ENCODE measurements around the gene RHOB. TPM values are rescaled to one million over a fixed set of nuclear protein-coding genes. Genes with fewer than 3 reads are reported as not detected.
A peak's percentile ranks its signal among the peaks of the same experiment; 100 is the strongest.
"Not testable (repeated sequence)": the region's sequence is repeated elsewhere in the genome, so short reads cannot be mapped to it uniquely, and the experiment has no call there.

RHOB gene
- total RNA-seq, 4 donors from 2014 or later, result 1,356 to 1,875 (median 1,699) TPM

DNA sequence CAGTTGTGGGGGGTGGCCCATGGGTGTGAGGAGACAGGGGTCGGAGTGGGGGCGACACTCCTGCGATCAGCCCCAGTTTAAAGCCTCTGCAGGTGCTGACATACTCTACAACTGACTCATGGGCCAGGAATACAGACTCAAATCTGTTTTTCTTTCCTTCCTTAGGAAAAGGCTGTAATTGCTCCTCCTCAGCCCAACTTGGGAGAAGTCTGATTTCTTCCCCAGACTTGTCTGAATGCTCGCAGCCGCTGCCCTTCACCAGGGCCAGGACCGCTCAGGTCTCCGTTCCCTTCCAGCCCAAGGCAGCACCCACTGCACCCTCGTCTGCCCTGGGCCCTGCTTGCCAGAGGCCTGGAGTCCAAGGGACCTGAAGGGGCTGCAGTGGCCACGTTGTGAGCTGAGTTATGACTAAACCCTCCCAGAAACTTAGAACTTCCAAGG lies 41.3 kb downstream of the RHOB start:
- DNase-seq (ENCODE audit: low spot score in 2 of 2), result no peak
- peaks cover 0 to 57% (median 21%) of the 10 kb centered on the region in 4 donors for H3K4me1 ChIP-seq
- no peaks in the 10 kb centered on the region for H3K36me3 ChIP-seq
- H3K4me3 ChIP-seq, result no peak overlapping the region
- H3K27me3 ChIP-seq, result no peaks in the 10 kb centered on the region
- WGBS, 2 donors, result 66 to 67% methylated on average over 9 of the region's 9 CpGs
- H3K27ac ChIP-seq, result peak overlapping the region in 3 of 4 donors; percentile 15 to 72 (median 70)
- H3K9me3 ChIP-seq, result no peaks in the 10 kb centered on the region
- no peak for TF ChIP-seq POLR2A (IDR thresholded peaks at IDR 0.05)
- no peak for TF ChIP-seq EP300 (IDR thresholded peaks at IDR 0.05)
- TF ChIP-seq, protein P1, sequence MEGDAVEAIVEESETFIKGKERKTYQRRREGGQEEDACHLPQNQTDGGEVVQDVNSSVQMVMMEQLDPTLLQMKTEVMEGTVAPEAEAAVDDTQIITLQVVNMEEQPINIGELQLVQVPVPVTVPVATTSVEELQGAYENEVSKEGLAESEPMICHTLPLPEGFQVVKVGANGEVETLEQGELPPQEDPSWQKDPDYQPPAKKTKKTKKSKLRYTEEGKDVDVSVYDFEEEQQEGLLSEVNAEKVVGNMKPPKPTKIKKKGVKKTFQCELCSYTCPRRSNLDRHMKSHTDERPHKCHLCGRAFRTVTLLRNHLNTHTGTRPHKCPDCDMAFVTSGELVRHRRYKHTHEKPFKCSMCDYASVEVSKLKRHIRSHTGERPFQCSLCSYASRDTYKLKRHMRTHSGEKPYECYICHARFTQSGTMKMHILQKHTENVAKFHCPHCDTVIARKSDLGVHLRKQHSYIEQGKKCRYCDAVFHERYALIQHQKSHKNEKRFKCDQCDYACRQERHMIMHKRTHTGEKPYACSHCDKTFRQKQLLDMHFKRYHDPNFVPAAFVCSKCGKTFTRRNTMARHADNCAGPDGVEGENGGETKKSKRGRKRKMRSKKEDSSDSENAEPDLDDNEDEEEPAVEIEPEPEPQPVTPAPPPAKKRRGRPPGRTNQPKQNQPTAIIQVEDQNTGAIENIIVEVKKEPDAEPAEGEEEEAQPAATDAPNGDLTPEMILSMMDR (IDR thresholded peaks at IDR 0.05), result no peak

DNA sequence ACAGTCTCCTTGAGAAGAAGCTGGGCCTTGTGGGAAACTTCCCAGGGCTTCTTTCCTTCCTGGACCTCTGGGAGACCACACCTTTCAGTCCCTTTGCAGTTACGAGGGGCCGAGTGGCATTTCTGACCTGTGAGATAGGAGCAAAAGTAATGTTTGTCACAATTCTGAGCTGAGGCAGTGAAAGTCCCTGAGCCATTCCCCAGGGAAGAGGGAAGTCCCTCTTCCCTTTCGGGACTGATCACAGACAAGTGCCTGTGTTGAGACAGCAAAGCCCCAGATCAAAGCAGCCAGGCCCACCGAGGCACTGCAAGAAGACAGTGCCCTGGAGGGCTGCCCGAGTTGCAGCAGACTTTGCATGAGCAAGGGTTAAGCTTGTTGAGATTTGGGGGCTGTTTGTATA lies 41.9 kb downstream of the RHOB start:
- Histone ChIP-seq H3K27me3 (no peaks in the 10 kb centered on the region), H3K36me3 (no peaks in the 10 kb centered on the region), H3K27ac (peak overlapping the region in 3 of 4 donors; percentile 15 to 72 (median 70)), H3K9me3 (no peaks in the 10 kb centered on the region), H3K4me3 (no peak overlapping the region), H3K4me1 (peaks cover 0 to 52% (median 17%) of the 10 kb centered on the region in 4 donors)
- DNase-seq (ENCODE audit: low spot score in 2 of 2), result no peak
- 70 to 77% methylated on average over 5 of the region's 5 CpGs for WGBS, 2 donors
- TF ChIP-seq, protein P1 (IDR thresholded peaks at IDR 0.05), result no peak
- no peak for TF ChIP-seq POLR2A (IDR thresholded peaks at IDR 0.05)
- no peak for TF ChIP-seq EP300 (IDR thresholded peaks at IDR 0.05)

DNA sequence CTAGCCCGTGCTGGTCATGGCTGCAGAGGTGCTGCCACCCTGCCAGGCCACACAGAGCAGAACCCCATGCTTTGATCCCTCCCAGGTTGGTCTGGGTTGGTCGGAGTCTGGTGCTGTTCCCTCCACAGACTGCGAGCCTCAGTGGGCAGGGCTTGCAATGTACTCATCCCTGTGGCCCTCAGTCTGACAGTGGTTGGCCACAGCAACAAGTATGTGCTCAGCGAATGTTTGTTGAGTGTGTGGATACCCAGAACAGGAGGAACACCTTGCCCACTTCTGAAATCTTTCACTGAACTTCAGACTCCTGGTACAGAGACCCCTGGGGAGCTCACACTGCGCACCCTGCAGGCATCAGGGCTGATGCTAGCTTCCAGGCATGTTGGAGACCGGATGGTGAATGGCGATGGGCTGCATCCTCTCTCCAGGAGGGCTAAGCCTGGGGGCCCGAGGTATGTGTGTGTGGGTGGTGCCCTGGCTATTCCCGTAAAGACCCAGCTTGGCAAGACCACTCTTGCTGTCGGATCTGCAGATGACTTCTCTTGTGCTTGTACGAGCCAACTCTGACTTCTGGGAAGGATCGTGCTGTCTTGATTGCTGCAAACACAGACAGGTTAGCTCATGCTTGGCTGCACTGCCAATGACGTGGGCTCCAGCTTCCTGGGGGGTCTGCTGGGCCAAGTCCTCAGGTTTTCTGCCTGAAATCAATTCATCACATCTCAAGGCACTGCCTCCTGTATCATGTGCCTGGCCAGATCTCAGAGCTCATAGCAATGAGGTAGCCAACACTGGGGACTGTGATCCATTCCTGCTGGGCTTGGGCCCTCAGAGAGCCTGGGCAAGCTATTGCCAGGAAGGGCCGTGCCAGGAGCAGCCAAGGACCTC lies 43.7 kb downstream of the RHOB start:
- H3K27ac ChIP-seq, result peak overlapping the region in 1 of 4 donors; percentile 62
- 70 to 82% methylated on average over 14 of the region's 14 CpGs for WGBS, 2 donors
- peak in 1 of 2 donors; percentile 60 for DNase-seq (ENCODE audit: low spot score in 2 of 2)
- no peaks in the 10 kb centered on the region for H3K36me3 ChIP-seq
- no peaks in the 10 kb centered on the region for H3K9me3 ChIP-seq
- peaks cover 0 to 37% (median 12%) of the 10 kb centered on the region in 4 donors for H3K4me1 ChIP-seq
- no peaks in the 10 kb centered on the region for H3K27me3 ChIP-seq
- H3K4me3 ChIP-seq, result no peak overlapping the region
- peak in 1 of 2 donors; percentile 78 for TF ChIP-seq EP300 (IDR thresholded peaks at IDR 0.05)
- TF ChIP-seq, protein P1 (IDR thresholded peaks at IDR 0.05), result no peak

DNA sequence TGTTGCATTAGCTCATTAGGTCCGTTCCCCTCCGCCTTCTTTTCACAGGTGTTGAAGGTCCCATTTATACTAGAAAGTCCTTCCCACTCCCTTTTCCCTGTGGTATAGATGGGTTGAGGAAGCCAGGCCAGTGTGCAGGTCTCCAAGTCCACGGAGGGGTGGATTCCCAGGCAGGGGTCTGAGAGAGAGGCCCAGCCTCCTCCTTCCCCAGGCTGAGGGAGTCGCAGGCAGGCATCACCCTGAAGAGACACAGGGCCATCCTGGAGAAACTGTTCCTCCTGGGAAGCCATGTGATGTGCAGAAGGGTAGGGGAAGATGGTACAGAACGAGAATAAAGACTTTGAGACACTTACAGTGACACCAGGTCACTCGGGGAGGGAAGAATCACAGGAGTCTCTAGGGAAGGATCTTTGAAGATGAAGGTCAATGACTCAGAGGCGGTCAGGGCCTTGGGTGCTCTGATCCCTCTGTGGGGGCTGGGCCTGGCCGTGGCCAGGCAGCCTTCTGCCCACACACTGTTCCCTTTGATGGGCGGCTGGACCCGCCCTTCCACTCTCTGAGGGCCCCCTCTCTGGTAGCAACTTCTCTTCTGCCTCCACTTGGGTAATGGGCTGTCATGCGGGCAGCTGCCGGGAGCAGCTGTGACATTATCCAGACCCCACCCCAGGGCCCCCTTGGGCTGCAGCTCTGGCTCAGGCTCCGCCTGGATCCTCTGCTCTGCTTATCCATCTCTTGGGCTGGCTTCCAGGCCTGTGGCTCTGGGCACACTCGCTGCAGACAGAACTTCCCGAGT lies 45.1 kb downstream of the RHOB start:
- Histone ChIP-seq H3K27ac (peak overlapping the region in 1 of 4 donors; percentile 62), H3K9me3 (no peaks in the 10 kb centered on the region), H3K27me3 (no peaks in the 10 kb centered on the region), H3K4me3 (no peak overlapping the region), H3K36me3 (no peaks in the 10 kb centered on the region), H3K4me1 (peaks cover 0 to 41% (median 10%) of the 10 kb centered on the region in 4 donors)
- DNase-seq (ENCODE audit: low spot score in 2 of 2), result no peak
- TF ChIP-seq POLR2A (IDR thresholded peaks at IDR 0.05) (no peak), EP300 (IDR thresholded peaks at IDR 0.05) (no peak)
- TF ChIP-seq, protein P1 (IDR thresholded peaks at IDR 0.05), result no peak
- WGBS, 2 donors, result 44 to 64% methylated on average over 15 of the region's 15 CpGs

DNA sequence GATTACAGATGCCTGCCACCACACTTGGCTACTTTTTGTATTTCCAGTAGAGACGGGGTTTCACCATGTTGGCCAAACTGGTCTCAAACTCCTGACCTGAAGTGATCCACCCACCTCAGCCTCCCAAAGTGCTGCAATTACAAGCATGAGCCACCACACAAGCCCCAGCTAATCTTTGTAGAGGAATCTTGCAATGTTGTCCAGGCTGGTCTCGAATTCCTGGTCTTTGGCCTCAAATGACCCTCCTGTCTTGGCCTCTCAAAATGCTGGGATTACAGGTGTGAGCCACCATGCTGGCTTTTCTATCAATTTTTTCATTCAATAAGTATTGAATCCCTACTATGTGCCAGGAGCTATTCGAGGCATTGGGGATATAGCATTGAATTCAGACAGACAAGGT lies 46.2 kb downstream of the RHOB start:
- H3K4me3 ChIP-seq; H3K27me3 ChIP-seq; DNase-seq (ENCODE audit: low spot score in 2 of 2); H3K27ac ChIP-seq; H3K36me3 ChIP-seq; H3K9me3 ChIP-seq: not testable (repeated sequence)
- H3K4me1 ChIP-seq, result peaks cover 0 to 32% (median 10%) of the 10 kb centered on the region in 4 donors
- WGBS, 2 donors, result 93 to 96% methylated on average over 3 of the region's 3 CpGs

All from tibial nerve (tissue), 4 donors.